ENCODE measurements around the gene FAM156A. TPM values are rescaled to one million over a fixed set of nuclear protein-coding genes. Genes with fewer than 3 reads are reported as not detected.
"Not testable (repeated sequence)": the region's sequence is repeated elsewhere in the genome, so short reads cannot be mapped to it uniquely, and the experiment has no call there.

Gene FAM156A
- total RNA-seq = 7.6 TPM
- long read RNA-seq, transcript FAM156A-221 (3 exons, 3,757 nt) = major isoform, 6 of 17 reads
- long read RNA-seq, partial matches to known transcripts = 4 of 17 reads
- long read RNA-seq, other reads (novel, unspliced or antisense) = 3 of 17 reads

DNA sequence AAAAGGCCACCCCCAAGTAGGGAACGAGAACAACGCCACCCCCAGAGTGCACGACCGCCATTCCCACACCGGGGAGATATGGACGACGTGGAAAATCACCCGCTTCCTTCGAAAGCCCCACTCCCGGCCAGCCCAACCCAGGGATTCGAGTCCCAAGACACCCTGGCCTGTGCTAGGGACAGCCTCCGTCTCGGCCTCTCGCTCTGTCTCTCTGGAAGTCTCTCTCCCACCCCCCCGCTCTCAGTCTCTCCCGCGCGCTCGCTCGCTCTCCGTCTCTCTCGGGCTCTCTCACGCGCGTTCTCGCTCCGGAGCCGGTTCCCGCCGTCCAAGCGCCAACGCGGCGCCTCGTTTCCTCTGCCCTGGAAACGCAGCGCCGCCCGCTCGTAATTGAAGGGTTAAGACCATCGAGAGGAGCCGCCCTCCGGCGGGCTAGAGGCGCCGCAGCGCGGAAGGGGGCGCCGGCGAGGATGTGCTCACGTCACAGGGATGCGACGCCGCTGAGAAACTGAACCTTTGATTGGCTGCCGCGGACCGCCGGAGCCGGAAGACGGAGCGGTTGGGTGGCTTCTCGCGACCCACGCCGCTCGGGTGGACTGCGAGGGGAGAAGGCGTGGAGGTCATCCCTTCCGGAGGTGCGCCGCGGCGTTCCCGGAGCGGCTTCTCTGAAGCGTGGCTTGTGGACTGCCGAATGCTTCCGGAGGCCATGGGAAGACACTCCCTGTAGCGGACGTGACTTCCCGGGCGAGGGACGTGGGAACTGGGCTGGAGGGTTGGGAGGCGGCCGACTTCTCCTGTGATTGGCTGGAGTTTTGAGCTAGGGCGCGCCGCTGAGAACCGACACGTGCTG lies at the start of gene FAM156A:
FAM156A (minus strand) TSS at position 406 of the 847 bp plus-strand sequence. CDS start 9,930 bp downstream, outside the sequence.
- DNase-seq; intact Hi-C loops (cut with DNase I): not testable (repeated sequence)
- ATAC-seq (ENCODE audit: poor library complexity) = peak; percentile 95

DNA sequence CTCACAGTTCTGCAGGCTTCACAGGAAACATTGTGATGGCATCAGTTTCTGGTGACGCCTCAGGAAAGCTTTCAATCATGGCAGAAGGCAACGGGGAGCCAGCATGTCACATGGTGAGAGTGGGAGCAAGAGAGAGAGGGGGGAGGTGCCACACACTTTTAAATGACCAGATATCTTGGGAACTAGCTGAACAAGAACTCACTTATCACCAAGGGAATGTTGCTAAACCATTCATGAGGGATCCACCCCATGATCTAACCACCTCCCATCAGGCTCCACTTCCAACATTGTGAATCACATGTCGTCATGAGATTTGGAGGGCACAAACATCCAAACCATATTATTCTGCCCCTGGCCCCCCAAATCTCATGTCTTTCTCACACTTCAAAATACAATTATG lies 47.0 kb upstream of the FAM156A start:
- ATAC-seq (ENCODE audit: poor library complexity) = no peak
- no peak for DNase-seq
- intact Hi-C loops (cut with DNase I) = no loop called here

- ATAC-seq (ENCODE audit: poor library complexity) (no peak), DNase-seq (no peak)
- intact Hi-C loops (cut with DNase I) = no loop called here
Measured at GRCh38 chrX:53004811-53005210, 46.5 kb upstream of the FAM156A start.

GRCh38 chrX:53004038-53004437 lies 45.7 kb upstream of the FAM156A start:
- intact Hi-C loops (cut with DNase I) = no loop called here
- peak; percentile 58 for ATAC-seq (ENCODE audit: poor library complexity)
- no peak for DNase-seq

- ATAC-seq (ENCODE audit: poor library complexity) = no peak
- intact Hi-C loops (cut with DNase I) = no loop called here
- no peak for DNase-seq
Measured at GRCh38 chrX:53003111-53003510, 44.8 kb upstream of the FAM156A start.

DNA sequence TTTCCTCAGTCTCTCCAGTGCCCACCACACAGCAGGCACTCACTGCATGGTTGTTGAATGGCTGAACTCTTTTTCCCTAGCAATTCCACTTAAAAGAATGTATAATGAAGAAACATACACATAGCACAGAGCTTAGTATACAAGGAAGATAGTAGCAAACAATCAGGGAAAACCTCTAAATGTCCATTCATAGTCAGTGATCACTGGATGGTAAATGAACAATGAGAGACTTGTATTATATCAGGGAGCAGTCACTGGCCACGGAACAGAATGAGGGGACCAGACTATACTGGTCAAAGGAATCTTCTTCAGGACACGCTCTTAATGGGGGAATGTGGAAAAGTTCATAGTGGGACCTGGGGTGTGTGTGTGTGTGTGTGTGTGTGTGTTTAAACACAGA lies 43.6 kb upstream of the FAM156A start:
- no peak for ATAC-seq (ENCODE audit: poor library complexity)

GRCh38 chrX:53000447-53001135 lies 42.3 kb upstream of the FAM156A start:
- DNase-seq = no peak
- ATAC-seq (ENCODE audit: poor library complexity) = no peak
- intact Hi-C loops (cut with DNase I) = no loop called here

More for the DNA sequence above, 43.6 kb upstream of the FAM156A start:
- intact Hi-C loops (cut with DNase I) = no loop called here
- DNase-seq = no peak

GRCh38 chrX:52995987-52996331 lies 37.6 kb upstream of the FAM156A start:
- no peak for ATAC-seq (ENCODE audit: poor library complexity)
- intact Hi-C loops (cut with DNase I) = no loop called here
- DNase-seq = no peak

DNA sequence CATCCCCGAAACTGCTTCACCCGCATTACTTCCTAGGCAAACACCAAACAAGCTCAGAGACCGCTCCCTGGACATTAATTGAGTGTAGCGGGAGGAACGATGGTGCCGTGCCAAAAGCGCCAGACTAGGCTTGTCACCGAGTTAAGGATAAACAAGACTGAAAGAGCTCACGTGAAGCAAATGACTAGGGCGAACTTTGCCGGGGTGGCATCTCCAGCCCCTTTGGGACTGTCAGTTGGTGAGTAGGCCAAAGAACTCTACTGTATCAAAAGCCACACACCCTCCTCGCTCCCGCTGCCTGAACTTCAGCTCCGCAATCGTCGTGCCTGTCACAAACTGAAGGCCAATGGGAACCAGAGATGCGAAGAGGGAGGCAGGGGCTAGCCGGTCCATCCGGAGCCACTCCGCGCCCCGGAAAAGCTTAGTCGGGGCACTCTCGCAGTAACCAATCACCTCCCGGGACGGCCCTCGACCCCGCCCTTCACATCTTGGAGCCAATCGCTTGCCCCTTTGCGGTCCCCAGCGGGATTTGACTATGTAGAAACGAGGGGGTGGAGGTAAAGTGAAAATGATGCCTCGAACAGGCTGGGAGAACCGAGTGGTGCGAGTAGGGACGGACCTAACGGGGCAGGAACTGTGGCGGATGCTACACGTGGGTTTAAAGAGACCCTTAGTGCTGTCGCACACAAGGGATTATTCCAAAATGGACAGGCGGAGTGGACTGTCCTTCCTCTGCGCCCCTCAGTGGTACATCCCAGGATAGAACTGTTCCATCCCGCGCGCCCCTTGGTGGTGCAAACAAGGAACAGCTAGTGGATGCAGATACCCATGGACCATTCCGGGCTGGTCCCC lies 37.0 kb upstream of the FAM156A start:
- intact Hi-C loops (cut with DNase I) = no loop called here
- peak; percentile 99 for ATAC-seq (ENCODE audit: poor library complexity)

DNA sequence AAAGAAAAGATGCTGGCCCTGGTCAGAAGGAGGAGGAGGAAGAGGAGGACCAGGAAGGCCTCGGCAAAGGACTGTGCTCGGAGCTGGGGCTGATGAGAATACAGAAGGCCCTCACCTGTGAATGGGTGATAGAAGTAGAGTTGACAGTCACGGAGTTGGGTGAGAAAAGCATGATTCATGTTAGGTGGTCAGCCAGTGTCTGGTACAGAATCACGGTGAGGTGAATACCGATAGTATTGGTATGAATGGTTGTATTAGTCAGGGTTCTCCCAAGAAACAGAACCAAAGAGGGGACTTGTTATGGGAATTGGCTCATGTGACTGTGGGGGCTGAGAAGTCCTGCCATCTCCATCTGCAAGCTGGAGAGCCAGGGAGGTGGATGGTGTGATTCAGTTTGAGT lies 32.5 kb upstream of the FAM156A start:
- ATAC-seq (ENCODE audit: poor library complexity) (no peak), DNase-seq (no peak)
- intact Hi-C loops (cut with DNase I) = no loop called here

More for the DNA sequence above, 37.0 kb upstream of the FAM156A start:
- peak; percentile 95 for DNase-seq

DNA sequence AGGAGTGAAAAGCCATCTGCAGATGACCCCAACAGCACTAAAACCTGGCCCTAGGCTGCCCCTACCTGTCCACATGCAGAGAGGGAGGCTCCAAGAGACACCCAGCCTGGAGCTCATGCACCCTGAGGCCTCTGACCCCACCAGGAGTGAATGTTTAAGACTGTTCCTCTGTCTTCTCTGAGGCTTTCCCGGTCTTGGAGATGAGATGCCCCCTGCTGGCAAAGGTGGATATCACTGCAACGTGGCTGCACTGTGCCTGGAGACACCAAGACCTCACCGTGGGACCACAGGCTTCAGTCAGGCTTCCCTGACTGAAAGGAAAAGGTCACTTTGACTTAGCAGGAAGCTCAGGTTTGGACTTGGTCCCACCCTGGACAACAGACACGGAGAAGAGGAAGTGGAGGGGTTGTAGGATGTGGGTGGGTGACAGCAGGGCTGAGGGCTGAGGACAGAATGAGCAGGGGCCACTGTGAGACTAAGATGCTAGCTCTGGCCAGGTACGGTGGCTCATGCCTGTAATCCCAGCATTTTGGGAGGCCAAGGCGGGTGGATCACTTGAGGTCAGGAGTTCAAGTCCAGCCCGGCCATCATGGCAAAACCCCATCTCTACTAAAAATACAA lies 31.8 kb upstream of the FAM156A start:
- DNase-seq = peak; percentile 62
- intact Hi-C loops (cut with DNase I) = not testable (repeated sequence)
- ATAC-seq (ENCODE audit: poor library complexity) = peak; percentile 85

GRCh38 chrX:52988985-52989917 lies 30.9 kb upstream of the FAM156A start:
- DNase-seq = no peak
- intact Hi-C loops (cut with DNase I) = no loop called here
- peak; percentile 12 for ATAC-seq (ENCODE audit: poor library complexity)

DNA sequence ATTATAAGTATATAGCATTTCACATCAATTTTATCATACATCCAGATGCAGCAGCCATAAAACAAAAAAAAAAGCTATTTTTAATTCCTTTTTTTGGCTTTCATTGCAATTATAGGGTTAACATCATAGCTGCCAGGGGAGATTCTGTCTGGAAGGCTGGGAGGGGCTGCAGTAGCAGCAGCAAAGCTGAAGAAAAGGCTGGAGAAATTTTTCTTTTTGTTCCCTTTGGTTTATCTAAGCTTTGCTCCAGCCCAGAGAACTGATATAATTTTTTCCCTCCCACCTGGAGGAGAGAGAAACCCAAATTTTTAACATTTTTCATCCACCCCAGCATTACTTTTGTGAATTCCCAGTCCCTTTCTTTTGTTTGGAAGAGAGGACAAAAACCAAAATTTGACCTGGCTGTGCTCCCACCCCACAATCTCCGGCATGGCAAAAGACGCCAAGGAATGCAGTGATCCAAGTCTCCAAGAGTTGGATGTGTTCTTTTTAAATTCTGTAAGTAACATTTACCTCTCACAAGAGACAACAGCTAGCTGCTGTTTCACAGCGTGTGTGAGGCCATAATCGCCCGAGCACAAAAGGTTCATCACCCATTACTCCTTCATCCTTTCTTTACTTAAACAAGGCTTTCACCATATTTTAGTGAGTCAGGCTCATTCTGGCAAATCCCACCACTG lies 25.1 kb upstream of the FAM156A start:
- intact Hi-C loops (cut with DNase I) = no loop called here
- DNase-seq (no peak), ATAC-seq (ENCODE audit: poor library complexity) (no peak)

DNA sequence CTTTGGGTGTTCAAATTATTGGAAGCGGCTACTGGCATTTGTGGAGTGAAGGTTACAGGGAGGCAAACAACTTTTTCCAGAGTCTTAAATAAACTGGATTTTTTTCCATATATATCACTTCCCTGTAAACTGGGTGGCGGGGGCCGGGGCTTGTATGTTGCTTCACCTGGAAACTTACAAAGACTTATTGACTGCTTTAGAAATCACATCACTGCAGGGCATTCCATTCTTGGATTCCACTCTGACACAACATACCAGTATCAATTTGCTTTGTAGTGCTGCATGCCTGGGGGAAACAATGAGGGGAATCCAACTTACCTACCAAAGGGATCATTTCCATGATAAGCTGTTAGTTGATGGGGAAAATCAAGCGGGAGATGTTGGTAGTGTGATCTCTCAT lies 21.7 kb upstream of the FAM156A start:
- ATAC-seq (ENCODE audit: poor library complexity) (no peak), DNase-seq (no peak)
- intact Hi-C loops (cut with DNase I) = no loop called here

- intact Hi-C loops (cut with DNase I) = no loop called here
- no peak for DNase-seq
- ATAC-seq (ENCODE audit: poor library complexity) = peak; percentile 66
Measured at GRCh38 chrX:52979568-52979967, 21.2 kb upstream of the FAM156A start.

- ATAC-seq (ENCODE audit: poor library complexity) = no peak
- DNase-seq = no peak
- intact Hi-C loops (cut with DNase I) = no loop called here
Measured at GRCh38 chrX:52977953-52978352, 19.6 kb upstream of the FAM156A start.

GRCh38 chrX:52975576-52975975 lies 17.3 kb upstream of the FAM156A start:
- intact Hi-C loops (cut with DNase I); DNase-seq; ATAC-seq (ENCODE audit: poor library complexity): not testable (repeated sequence)
